Duodenal mucosa (tissue), 2 donors: ENCODE data around the gene ZNF14.
"Not testable (repeated sequence)": the region's sequence is repeated elsewhere in the genome, so short reads cannot be mapped to it uniquely, and the experiment has no call there.

Experiments used
- H3K27ac ChIP-seq: one replicate; pipeline ENCODE4 v1.7.0; 2013; ENCODE audit warnings: low read depth, low read length
- H3K27me3 ChIP-seq, 2 donors: one replicate each; pipeline ENCODE4 v1.7.0; 2013; ENCODE audit warnings: low read length in 2 of 2, control low read depth in 1 of 2; ENCODE audit not compliant: insufficient read depth in 2 of 2, control insufficient read depth in 1 of 2
- H3K36me3 ChIP-seq, 2 donors: one replicate each; pipeline ENCODE4 v1.7.0; 2013; ENCODE audit warnings: low read length in 2 of 2, control low read depth in 1 of 2; ENCODE audit not compliant: insufficient read depth in 2 of 2, control insufficient read depth in 1 of 2
- H3K4me1 ChIP-seq, 2 donors: one replicate each; pipeline ENCODE4 v1.7.0; 2013; ENCODE audit warnings: low read length in 2 of 2, control low read depth in 1 of 2; ENCODE audit not compliant: insufficient read depth in 2 of 2, control insufficient read depth in 1 of 2
- H3K4me3 ChIP-seq, 2 donors: one replicate each; pipeline ENCODE4 v1.7.0; 2013; ENCODE audit warnings: low read length in 2 of 2, low read depth in 1 of 2
- H3K9ac ChIP-seq, 2 donors: one replicate each; pipeline ENCODE4 v1.7.0; 2013; ENCODE audit warnings: low read length in 2 of 2, low read depth in 1 of 2
- H3K9me3 ChIP-seq, 2 donors: one replicate each; pipeline ENCODE4 v1.7.0; 2013; ENCODE audit warnings: low read length in 2 of 2, control low read depth in 1 of 2; ENCODE audit not compliant: control insufficient read depth in 1 of 2

Gene ZNF14

DNA sequence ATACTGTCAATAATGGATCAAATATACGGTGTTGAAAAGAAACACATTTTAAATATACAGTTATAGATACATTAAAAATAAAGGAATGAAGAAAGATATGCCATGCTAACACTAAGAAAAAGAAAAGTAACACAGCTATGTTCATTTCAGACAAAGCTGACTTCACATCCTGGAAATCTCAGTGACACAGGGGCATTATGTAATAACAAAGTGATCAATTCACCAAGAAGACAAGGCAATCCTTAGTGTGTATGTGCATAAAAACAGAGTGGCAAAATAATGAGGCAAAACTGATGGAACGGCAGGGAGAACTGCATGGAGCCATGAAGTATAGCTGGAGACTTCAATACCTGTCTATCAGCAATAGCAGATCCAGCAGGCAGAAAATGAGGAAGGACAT, 13.1 kb downstream of the ZNF14 start:
- Histone ChIP-seq H3K9me3 (peaks cover 69 to 73% of the 10 kb centered on the region in 2 donors), H3K4me3 (no peak overlapping the region), H3K4me1 (no peaks in the 10 kb centered on the region)

DNA sequence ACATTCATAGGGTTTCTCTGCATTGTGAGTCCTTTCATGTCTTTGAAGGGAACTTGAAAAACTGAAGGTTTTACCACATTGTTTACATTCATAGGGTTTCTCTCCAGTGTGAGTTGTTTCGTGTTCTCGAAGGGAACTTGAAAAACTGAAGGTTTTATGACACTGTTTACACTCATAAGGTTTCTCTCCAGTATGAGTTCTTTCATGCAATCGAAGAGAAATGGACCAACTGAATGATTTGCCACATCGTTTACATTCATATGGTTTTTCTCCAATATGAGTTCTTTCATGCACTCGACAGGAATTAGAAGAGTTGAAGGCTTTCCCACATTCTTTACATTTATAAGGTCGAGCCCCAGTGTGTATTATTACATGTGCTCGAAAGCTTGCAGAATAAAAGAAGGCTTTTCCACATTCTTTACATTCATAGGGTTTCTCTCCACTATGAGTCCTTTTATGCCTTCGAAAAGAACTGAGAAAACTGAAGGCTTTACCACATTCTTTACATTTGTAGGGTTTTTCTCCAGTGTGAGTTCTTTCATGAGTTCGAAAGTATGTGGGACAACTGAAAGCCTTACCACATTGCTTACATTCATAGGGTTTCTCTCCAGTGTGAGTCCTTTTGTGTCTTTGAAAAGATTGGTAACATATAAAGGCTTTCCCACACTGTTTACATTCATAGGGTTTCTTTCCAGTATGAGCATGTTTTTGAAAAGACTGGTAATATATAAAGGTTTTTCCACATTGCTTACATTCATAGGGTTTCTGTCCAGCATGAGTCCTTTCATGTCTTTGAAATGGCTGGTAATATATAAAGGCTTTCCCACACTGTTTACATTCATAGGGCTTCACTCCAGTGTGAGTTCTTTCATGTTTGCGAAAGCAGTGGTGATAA, 20.7 kb downstream of the ZNF14 start:
- H3K36me3 ChIP-seq = peaks cover 33 to 44% of the 10 kb centered on the region in 2 donors
- peaks cover 89 to 95% of the 10 kb centered on the region in 2 donors for H3K9me3 ChIP-seq
- H3K27ac ChIP-seq = no peak overlapping the region
- H3K9ac ChIP-seq = no peak overlapping the region
- H3K27me3 ChIP-seq = no peaks in the 10 kb centered on the region
- H3K4me1 ChIP-seq = no peaks in the 10 kb centered on the region
- peak overlapping the region; percentile 23 to 34 for H3K4me3 ChIP-seq

More for the DNA sequence above, 13.1 kb downstream of the ZNF14 start:
- peaks cover 2 to 7% of the 10 kb centered on the region in 2 donors for H3K36me3 ChIP-seq
- no peak overlapping the region for H3K9ac ChIP-seq
- no peaks in the 10 kb centered on the region for H3K27me3 ChIP-seq
- no peak overlapping the region for H3K27ac ChIP-seq

DNA sequence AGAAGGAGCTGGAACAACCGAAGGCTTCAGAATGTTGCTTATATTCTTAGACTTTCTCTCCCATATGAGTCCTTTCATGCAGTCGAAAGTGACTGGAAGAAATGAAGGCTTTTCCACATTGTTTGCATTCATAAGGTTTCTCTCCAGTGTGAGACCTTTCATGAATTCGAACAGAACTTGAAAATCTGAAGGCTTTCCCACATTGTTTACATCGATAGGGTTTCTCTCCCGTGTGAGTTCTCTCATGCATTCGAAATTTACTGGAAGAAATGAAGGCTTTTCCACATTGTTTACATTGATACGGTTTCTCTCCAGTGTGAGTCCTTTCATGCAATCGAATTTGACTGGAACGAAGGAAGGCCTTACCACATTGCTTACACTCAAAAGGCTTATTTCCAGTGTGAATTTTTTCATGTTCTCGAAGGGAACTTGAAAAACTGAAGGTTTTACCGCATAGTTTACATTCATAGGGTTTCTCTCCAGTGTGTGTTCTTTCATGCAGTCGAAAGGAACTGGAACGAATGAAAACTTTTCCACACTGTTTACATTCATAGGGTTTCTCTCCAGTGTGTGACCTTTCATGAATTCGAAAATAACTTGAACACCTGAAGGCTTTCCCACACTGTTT, 21.5 kb downstream of the ZNF14 start:
- peaks cover 89 to 95% of the 10 kb centered on the region in 2 donors for H3K9me3 ChIP-seq
- peak overlapping the region; percentile 23 to 34 for H3K4me3 ChIP-seq

DNA sequence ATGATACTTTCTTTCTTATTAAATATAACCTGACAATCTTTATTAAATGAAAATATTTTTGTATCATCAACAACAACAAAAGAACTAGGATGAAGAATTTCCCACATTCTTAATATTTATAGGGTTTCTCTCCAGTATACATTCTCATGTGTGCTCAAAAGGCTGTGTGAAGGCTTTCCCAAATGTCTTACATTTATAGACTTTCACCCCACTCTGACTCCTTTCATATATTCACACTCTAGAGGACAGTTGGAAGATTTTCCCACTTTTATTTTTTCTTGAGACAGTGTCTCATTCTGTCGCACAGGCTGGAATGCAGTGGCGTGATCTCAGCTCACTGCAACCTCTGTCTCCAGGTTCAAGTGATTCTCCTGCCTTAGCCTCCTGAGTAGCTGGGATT, 22.4 kb downstream of the ZNF14 start:
- Histone ChIP-seq H3K9ac (no peak overlapping the region), H3K4me3 (peak overlapping the region; percentile 23 to 34), H3K36me3 (peaks cover 31 to 39% of the 10 kb centered on the region in 2 donors), H3K9me3 (peaks cover 86 to 93% of the 10 kb centered on the region in 2 donors), H3K27ac (no peak overlapping the region), H3K27me3 (no peaks in the 10 kb centered on the region), H3K4me1 (no peaks in the 10 kb centered on the region)

More for the DNA sequence above, 21.5 kb downstream of the ZNF14 start:
- H3K4me1 ChIP-seq = no peaks in the 10 kb centered on the region
- H3K27me3 ChIP-seq = no peaks in the 10 kb centered on the region
- H3K27ac ChIP-seq = no peak overlapping the region
- H3K9ac ChIP-seq = no peak overlapping the region
- H3K36me3 ChIP-seq = peaks cover 33 to 39% of the 10 kb centered on the region in 2 donors

DNA sequence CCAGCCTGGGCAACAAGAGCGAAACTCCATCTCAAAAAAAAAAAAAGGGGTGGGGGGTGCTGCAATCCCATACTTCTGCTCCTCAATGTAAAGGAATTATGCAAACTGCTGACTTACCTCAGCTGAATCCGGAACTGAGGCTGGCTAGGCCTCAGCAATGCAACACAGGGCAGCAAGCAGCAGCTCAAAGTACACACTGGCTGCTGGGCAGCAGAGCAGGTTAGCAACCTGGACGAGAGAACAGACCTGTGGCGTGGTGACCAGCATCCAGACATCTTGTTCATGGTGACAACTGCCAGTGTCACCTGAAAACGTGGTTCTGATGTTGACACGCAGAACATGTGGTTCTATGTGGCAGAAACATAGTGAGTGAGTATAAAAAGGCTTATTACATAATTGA, 28.1 kb downstream of the ZNF14 start:
- Histone ChIP-seq H3K27ac (no peak overlapping the region), H3K9me3 (peaks cover 56 to 75% of the 10 kb centered on the region in 2 donors), H3K36me3 (peaks cover 0 to 10% of the 10 kb centered on the region in 2 donors), H3K4me1 (no peaks in the 10 kb centered on the region), H3K27me3 (no peaks in the 10 kb centered on the region), H3K9ac (no peak overlapping the region), H3K4me3 (no peak overlapping the region)

DNA sequence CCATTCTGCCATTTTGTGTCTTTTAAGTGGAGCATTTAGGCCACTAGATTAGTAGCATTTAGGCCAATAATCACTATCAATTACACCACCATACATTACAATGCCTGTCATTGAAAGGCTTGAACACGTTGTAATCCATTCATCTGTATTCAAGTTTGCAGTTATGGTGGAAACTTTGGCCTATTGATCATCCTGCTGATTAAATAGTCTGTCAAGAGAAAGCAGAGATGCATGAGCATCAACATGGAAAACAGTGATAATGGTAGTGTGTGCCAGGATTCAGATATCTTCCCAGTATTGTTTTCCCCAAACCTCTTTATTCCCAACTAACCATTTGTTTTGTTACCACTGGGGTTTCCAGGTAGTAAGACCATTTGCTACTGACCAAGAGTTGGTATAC, 32.4 kb downstream of the ZNF14 start:
- H3K4me3 ChIP-seq, H3K36me3 ChIP-seq, H3K27ac ChIP-seq, H3K4me1 ChIP-seq, H3K27me3 ChIP-seq, H3K9ac ChIP-seq: not testable (repeated sequence)
- peaks cover 22 to 42% of the 10 kb centered on the region in 2 donors for H3K9me3 ChIP-seq

DNA sequence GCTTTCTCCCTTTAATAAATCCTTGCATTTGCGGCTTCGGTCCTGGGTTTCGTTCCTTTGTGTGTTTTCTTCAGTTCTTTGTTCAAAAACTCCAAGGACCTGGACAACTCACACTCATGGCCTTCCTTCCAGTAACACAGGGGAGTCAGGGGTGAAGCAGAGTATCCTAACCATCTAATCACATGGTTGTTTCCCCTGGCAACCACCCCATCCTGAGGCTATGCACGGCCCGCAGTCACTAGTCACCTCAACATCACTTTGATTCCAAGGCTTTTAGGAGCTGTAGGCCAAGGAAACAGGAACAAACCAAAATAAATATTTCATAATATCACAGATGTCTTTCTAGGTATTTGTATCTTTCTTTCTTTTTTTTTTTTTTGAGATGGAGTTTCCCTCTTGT, 35.3 kb downstream of the ZNF14 start:
- peaks cover 5 to 19% of the 10 kb centered on the region in 2 donors for H3K9me3 ChIP-seq
- no peak overlapping the region for H3K9ac ChIP-seq
- H3K27me3 ChIP-seq = no peaks in the 10 kb centered on the region
- no peaks in the 10 kb centered on the region for H3K36me3 ChIP-seq
- no peak overlapping the region for H3K4me3 ChIP-seq
- no peaks in the 10 kb centered on the region for H3K4me1 ChIP-seq
- no peak overlapping the region for H3K27ac ChIP-seq

DNA sequence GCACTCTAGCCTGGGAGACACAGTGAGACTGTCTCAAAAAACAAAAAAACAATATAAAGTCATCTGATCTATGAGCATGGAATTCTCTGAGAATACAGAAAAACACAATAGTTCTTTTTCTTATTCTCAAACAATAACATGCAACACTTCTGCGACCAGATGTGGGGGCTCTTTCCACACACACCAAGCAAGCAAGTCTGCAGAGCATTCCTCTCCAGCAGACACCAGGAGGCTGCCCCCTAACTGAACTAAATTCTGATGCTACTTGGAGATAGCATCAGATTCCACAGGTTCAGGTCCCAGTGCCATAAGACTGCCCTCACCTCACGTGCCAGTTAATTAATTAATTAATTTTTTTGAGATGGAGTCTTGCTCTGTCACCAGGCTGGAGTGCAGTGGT, 36.5 kb downstream of the ZNF14 start:
- H3K4me3 ChIP-seq = no peak overlapping the region
- H3K27ac ChIP-seq = no peak overlapping the region
- H3K9me3 ChIP-seq = peaks cover 5 to 19% of the 10 kb centered on the region in 2 donors
- no peak overlapping the region for H3K9ac ChIP-seq
- H3K4me1 ChIP-seq = no peaks in the 10 kb centered on the region
- no peaks in the 10 kb centered on the region for H3K27me3 ChIP-seq
- no peaks in the 10 kb centered on the region for H3K36me3 ChIP-seq

DNA sequence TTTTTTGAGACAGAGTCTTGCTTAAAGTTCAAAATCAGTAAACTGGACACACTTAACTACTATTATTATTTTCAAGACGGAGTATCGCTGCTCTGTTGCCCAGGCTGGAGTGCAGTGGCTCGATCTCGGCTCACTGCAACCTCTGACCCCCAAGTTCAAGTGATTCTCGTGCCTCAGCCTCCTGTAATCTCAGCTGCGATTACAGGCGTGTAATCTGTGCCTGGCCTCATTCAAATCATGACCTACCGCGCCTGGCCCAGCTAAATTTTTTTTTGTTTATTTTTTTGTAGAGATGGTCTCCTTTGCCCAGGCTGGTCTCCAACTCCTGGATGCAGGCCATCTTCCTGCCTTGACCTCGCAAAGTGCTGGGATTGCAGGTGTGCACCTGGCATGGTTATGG, 41.2 kb downstream of the ZNF14 start:
- H3K36me3 ChIP-seq = no peaks in the 10 kb centered on the region
- H3K4me3 ChIP-seq = no peak overlapping the region
- no peaks in the 10 kb centered on the region for H3K27me3 ChIP-seq
- peaks cover under 1 to 6% of the 10 kb centered on the region in 2 donors for H3K9me3 ChIP-seq
- H3K4me1 ChIP-seq = no peaks in the 10 kb centered on the region
- no peak overlapping the region for H3K9ac ChIP-seq
- no peak overlapping the region for H3K27ac ChIP-seq

DNA sequence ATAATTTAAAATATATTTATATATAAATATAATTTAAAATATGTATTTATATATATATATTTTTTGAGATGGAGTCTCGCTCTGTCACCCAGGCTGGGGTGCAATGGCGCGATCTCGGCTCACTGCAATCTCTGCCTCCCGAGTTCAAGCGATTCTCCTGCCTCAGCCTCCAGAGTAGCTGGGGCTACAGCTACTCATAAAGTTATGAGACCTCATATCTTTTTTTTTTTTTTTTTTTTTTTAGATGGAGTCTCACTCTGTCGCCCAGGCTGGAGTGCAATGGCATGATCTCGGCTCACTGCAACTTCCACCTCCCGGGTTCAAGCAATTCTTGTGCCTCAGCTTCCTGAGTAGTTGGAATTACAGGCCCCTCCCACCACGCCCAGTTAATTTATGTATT, 43.9 kb downstream of the ZNF14 start:
- peaks cover 4 to 10% of the 10 kb centered on the region in 2 donors for H3K9me3 ChIP-seq
- not testable (repeated sequence) for H3K27me3 ChIP-seq, H3K36me3 ChIP-seq, H3K9ac ChIP-seq, H3K4me3 ChIP-seq, H3K27ac ChIP-seq, H3K4me1 ChIP-seq
